Measurements from ENCODE around the gene PSME1.

DNA sequence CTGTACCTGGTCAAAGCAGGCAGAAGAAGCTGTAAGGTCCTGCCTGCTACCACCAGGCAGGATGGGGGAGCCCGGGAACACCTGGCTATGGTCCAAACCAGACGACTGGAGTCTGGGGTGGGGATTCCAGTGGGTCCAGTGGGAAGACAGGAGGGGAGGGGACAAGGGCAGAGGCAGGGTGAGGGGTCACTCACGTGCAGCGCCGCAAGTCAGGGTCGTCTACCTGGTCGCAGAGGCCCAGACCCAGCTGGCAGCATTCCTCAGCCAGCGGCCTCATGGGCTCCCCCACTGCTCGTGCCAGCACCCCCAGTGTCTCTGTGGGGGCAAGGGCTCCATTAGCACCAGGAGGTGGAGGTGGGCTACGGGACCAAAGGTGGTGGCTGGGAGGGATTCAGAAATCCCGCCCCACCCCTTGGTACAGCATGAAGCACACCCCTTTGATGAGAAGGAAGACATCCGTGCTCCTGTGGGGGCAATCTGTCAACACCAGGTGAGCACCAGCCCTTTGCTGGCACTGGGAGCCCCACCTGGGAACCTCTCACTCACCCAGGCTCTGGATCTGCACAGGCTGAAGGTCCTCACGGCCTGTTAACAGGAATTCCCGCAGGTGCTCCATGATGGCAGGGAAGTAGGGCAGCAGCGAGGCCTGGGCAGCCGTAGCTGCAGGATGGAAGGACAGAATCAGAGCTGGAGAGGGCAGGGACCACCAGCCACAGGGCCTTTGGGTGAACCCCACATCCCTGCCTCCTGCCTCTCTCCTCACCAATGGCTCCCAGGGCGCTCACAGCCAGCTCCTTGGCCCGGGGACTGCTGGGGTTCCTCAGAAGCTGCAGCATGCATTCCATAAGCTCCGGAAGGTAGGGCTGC lies 48.3 kb downstream of the PSME1 start:
- TF ChIP-seq, protein P1, sequence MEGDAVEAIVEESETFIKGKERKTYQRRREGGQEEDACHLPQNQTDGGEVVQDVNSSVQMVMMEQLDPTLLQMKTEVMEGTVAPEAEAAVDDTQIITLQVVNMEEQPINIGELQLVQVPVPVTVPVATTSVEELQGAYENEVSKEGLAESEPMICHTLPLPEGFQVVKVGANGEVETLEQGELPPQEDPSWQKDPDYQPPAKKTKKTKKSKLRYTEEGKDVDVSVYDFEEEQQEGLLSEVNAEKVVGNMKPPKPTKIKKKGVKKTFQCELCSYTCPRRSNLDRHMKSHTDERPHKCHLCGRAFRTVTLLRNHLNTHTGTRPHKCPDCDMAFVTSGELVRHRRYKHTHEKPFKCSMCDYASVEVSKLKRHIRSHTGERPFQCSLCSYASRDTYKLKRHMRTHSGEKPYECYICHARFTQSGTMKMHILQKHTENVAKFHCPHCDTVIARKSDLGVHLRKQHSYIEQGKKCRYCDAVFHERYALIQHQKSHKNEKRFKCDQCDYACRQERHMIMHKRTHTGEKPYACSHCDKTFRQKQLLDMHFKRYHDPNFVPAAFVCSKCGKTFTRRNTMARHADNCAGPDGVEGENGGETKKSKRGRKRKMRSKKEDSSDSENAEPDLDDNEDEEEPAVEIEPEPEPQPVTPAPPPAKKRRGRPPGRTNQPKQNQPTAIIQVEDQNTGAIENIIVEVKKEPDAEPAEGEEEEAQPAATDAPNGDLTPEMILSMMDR (conservative IDR thresholded peaks at IDR 0.05): no peak
- TF ChIP-seq ZFX (IDR thresholded peaks at IDR 0.05): no peak

All from C4-2B (cell line).